Endodermal cell (in vitro differentiated cells): Measurements from ENCODE around the gene INPP4A. TPM values are rescaled to one million over a fixed set of nuclear protein-coding genes. Genes with fewer than 3 reads are reported as not detected.

Experiments used
- DNase-seq: peaks from one replicate; pipeline ENCODE4 v3.0.0-alpha.2; 2017
- H3K27ac ChIP-seq: 2 replicates; pipeline ENCODE4 v1.5.1; 2013; ENCODE audit warnings: mild to moderate bottlenecking, low read depth, low read length, moderate library complexity
- H3K27me3 ChIP-seq: 2 replicates; pipeline ENCODE4 v1.6.1; 2013; ENCODE audit warnings: mild to moderate bottlenecking, low read length, moderate library complexity; ENCODE audit not compliant: insufficient read depth, control insufficient read depth, poor library complexity, severe bottlenecking
- H3K36me3 ChIP-seq: 2 replicates; pipeline ENCODE4 v1.7.0; 2013; ENCODE audit warnings: mild to moderate bottlenecking, low read length, moderate library complexity; ENCODE audit not compliant: control insufficient read depth, insufficient read depth
- H3K4me1 ChIP-seq: one replicate; pipeline ENCODE4 v1.7.0; 2013; ENCODE audit warnings: low read length; ENCODE audit not compliant: control insufficient read depth, insufficient read depth
- H3K4me3 ChIP-seq: 2 replicates; pipeline ENCODE4 v1.5.1; 2013; ENCODE audit warnings: mild to moderate bottlenecking, low read length, moderate library complexity
- H3K9ac ChIP-seq: 2 replicates; pipeline ENCODE4 v1.6.1; 2013; ENCODE audit warnings: mild to moderate bottlenecking, low read length, moderate library complexity; ENCODE audit not compliant: poor library complexity, severe bottlenecking; ENCODE audit errors: extremely low read depth
- H3K9me3 ChIP-seq: 2 replicates; pipeline ENCODE4 v1.6.1; 2013; ENCODE audit warnings: mild to moderate bottlenecking, low read length, moderate library complexity; ENCODE audit not compliant: control insufficient read depth
- H3K27ac Mint-ChIP-seq: 2 replicates; pipeline ENCODE4 v1.8.0; 2020; ENCODE audit warnings: mixed read lengths
- H3K27me3 Mint-ChIP-seq: 2 replicates; pipeline ENCODE4 v1.8.0; 2021; ENCODE audit warnings: mild to moderate bottlenecking, mixed read lengths; ENCODE audit not compliant: insufficient read depth
- H3K36me3 Mint-ChIP-seq: 2 replicates; pipeline ENCODE4 v1.8.0; 2020; ENCODE audit warnings: low read depth, mixed read lengths
- H3K4me1 Mint-ChIP-seq: 2 replicates; pipeline ENCODE4 v1.8.0; 2020; ENCODE audit warnings: mixed read lengths
- H3K4me3 Mint-ChIP-seq: 2 replicates; pipeline ENCODE4 v1.8.0; 2020; ENCODE audit warnings: mild to moderate bottlenecking, moderate library complexity, mixed read lengths
- H3K9me3 Mint-ChIP-seq: 2 replicates; pipeline ENCODE4 v1.8.0; 2020; ENCODE audit warnings: mild to moderate bottlenecking, mixed read lengths
- CTCF ChIP-seq: fragments of 200-600 bp; sonication (generic); conservative IDR thresholded peaks from 2 replicates; pipeline ENCODE4 v1.5.0; 2021; ENCODE audit warnings: antibody characterized with exemption, mild to moderate bottlenecking
- WGBS, 2 experiments: methylation state at CpG; one replicate each; pipeline versions ENCODE4 v1.1.5 to v1.1.7; 2013; ENCODE audit warnings: missing lambda C conversion rate in 2 of 2, mixed read lengths in 1 of 2; ENCODE audit not compliant: insufficient coverage in 1 of 2, insufficient read length in 1 of 2; 5-methylcytosine and 5-hydroxymethylcytosine counted together
- total RNA-seq, 2 donors: library from RNA; stranded (reverse); fragmentation: NEBNext Ultra II Directional in 1 of 2; extraction: Animal tissue kit (Norgen Biotek cat#: 25700) in 1 of 2; gene quantifications; 2 replicates in 1 of 2; 3 replicates in 1 of 2; pipeline ENCODE4 v1.2.1, GENCODE V29; 2021

INPP4A gene
- total RNA-seq, 2 donors from 2014 or later = 84.9 to 94.2 TPM

- H3K9ac ChIP-seq = no peak overlapping the region
- no peaks in the 10 kb centered on the region for H3K27me3 Mint-ChIP-seq
- H3K27me3 ChIP-seq = no peaks in the 10 kb centered on the region
- no peak overlapping the region for H3K27ac ChIP-seq
- H3K27ac Mint-ChIP-seq = peak overlapping the region; percentile 61
- WGBS, 2 experiments = 90 to 95% methylated on average over 7 to 9 of the region's 9 CpGs
- H3K4me3 Mint-ChIP-seq = no peak overlapping the region
- TF ChIP-seq CTCF = no peak
- H3K4me1 ChIP-seq = no peaks in the 10 kb centered on the region
- H3K4me3 ChIP-seq = no peak overlapping the region
- peaks cover 71% of the 10 kb centered on the region for H3K36me3 Mint-ChIP-seq
- no peaks in the 10 kb centered on the region for H3K9me3 Mint-ChIP-seq
- H3K9me3 ChIP-seq = no peaks in the 10 kb centered on the region
- H3K4me1 Mint-ChIP-seq = no peaks in the 10 kb centered on the region
- peaks cover 100% of the 10 kb centered on the region for H3K36me3 ChIP-seq
- no peak for DNase-seq
These were observed 115.7 kb downstream of the INPP4A start for GRCh38 chr2:98560256-98560771.

- Histone ChIP-seq H3K9me3 (no peaks in the 10 kb centered on the region), H3K4me1 (no peaks in the 10 kb centered on the region), H3K9ac (no peak overlapping the region), H3K36me3 (peaks cover 99% of the 10 kb centered on the region), H3K27me3 (no peaks in the 10 kb centered on the region), H3K4me3 (no peak overlapping the region), H3K27ac (no peak overlapping the region)
- H3K9me3 Mint-ChIP-seq = no peaks in the 10 kb centered on the region
- DNase-seq = no peak
- H3K4me3 Mint-ChIP-seq = no peak overlapping the region
- H3K4me1 Mint-ChIP-seq = no peaks in the 10 kb centered on the region
- 92 to 95% methylated on average over 9 of the region's 9 CpGs for WGBS, 2 experiments
- no peak overlapping the region for H3K27ac Mint-ChIP-seq
- peaks cover 71% of the 10 kb centered on the region for H3K36me3 Mint-ChIP-seq
- no peak for TF ChIP-seq CTCF
- no peaks in the 10 kb centered on the region for H3K27me3 Mint-ChIP-seq
These were observed 116.4 kb downstream of the INPP4A start for GRCh38 chr2:98561018-98561417.

- H3K27me3 ChIP-seq = no peaks in the 10 kb centered on the region
- H3K27ac ChIP-seq = no peak overlapping the region
- H3K36me3 ChIP-seq = peaks cover 99% of the 10 kb centered on the region
- no peak for DNase-seq
- no peak overlapping the region for H3K4me3 ChIP-seq
- Mint-ChIP-seq H3K27me3 (no peaks in the 10 kb centered on the region), H3K36me3 (peaks cover 73% of the 10 kb centered on the region), H3K4me3 (no peak overlapping the region), H3K4me1 (no peaks in the 10 kb centered on the region), H3K9me3 (no peaks in the 10 kb centered on the region), H3K27ac (no peak overlapping the region)
- H3K9me3 ChIP-seq = no peaks in the 10 kb centered on the region
- no peaks in the 10 kb centered on the region for H3K4me1 ChIP-seq
- TF ChIP-seq CTCF = no peak
- no peak overlapping the region for H3K9ac ChIP-seq
- WGBS, 2 experiments = 86 to 95% methylated on average over 12 to 13 of the region's 13 CpGs
These were observed 117.4 kb downstream of the INPP4A start for GRCh38 chr2:98561902-98562695.
